ENCODE data around the gene PABPN1L.
"Not testable (repeated sequence)": the region's sequence is repeated elsewhere in the genome, so short reads cannot be mapped to it uniquely, and the experiment has no call there.

The PABPN1L gene

GRCh38 chr16:88900662-88901052 lies 34.2 kb upstream of the PABPN1L start:
- no peak for DNase-seq

- no peak for DNase-seq
These were observed 33.6 kb upstream of the PABPN1L start for GRCh38 chr16:88899901-88900661.

GRCh38 chr16:88897696-88898425 lies 31.4 kb upstream of the PABPN1L start:
- DNase-seq = no peak

GRCh38 chr16:88896238-88897070 lies 30.0 kb upstream of the PABPN1L start:
- no peak for DNase-seq

- no peak for DNase-seq
These were observed 28.9 kb upstream of the PABPN1L start for GRCh38 chr16:88895335-88895734.

GRCh38 chr16:88894681-88895300 lies 28.3 kb upstream of the PABPN1L start:
- no peak for DNase-seq

GRCh38 chr16:88894266-88894665 lies 27.8 kb upstream of the PABPN1L start:
- DNase-seq = not testable (repeated sequence)

- DNase-seq = no peak
These were observed 26.9 kb upstream of the PABPN1L start for GRCh38 chr16:88893127-88893968.

- no peak for DNase-seq
These were observed 25.6 kb upstream of the PABPN1L start for GRCh38 chr16:88892065-88892464.

- no peak for DNase-seq
These were observed 24.6 kb upstream of the PABPN1L start for GRCh38 chr16:88891083-88891482.

- DNase-seq = not testable (repeated sequence)
These were observed 23.4 kb upstream of the PABPN1L start for GRCh38 chr16:88889702-88890352.

- no peak for DNase-seq
These were observed 22.3 kb upstream of the PABPN1L start for GRCh38 chr16:88888461-88889387.

GRCh38 chr16:88888057-88888456 lies 21.6 kb upstream of the PABPN1L start:
- DNase-seq = no peak

- DNase-seq = no peak
These were observed 20.5 kb upstream of the PABPN1L start for GRCh38 chr16:88886845-88887521.

GRCh38 chr16:88886420-88886844 lies 20.0 kb upstream of the PABPN1L start:
- no peak for DNase-seq

- no peak for DNase-seq
These were observed 19.3 kb upstream of the PABPN1L start for GRCh38 chr16:88885693-88886280.

GRCh38 chr16:88884569-88885271 lies 18.3 kb upstream of the PABPN1L start:
- no peak for DNase-seq

- DNase-seq = no peak
These were observed 17.5 kb upstream of the PABPN1L start for GRCh38 chr16:88883946-88884345.
